GM21825 (cell line): Measurements from ENCODE around the gene GJA5.

Source experiments
- ATAC-seq: cut with Tn5 transposase; IDR thresholded peaks from one replicate; pipeline ENCODE4 v1.9.1; 2021; ENCODE audit warnings: mild to moderate bottlenecking, moderate library complexity; ENCODE audit not compliant: unreplicated experiment

GJA5 gene

DNA sequence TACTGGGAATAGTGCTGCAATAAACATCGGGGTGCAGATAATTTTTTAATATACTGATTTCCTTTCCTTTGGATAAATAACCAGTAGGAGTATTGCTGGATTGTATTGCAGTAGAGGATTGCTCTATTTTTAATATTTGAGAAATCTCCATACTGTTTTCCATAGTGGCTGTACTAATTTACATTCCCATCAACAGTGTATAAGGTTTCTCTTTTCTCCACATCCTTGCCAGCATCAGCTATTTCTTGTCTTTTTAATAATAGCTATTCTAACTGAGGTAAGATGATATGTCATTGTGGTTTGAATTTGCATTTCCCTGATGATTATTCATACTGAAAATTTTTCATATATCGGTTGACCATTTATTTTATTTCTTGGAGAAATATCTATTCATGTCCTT is 31.1 kb downstream of the GJA5 start:
- no peak for ATAC-seq

DNA sequence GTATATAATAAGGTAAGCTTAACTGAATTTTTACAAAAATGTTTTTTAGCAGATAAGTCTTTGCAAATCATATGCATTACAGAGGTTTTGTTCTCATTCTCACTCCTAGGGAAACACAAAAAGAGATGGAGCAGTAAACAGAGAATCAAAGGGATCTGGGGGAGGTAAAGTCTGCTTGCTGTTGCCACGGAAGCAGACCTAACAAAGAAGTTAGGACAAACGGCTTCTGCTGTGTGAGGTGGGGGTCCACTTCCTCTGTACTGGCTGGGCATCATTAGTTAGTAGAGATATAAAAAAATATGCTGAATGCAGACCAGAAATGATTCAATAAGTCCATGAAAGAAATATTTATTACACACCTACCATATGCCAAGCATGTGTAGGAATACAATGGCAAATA is 34.2 kb downstream of the GJA5 start:
- no peak for ATAC-seq

DNA sequence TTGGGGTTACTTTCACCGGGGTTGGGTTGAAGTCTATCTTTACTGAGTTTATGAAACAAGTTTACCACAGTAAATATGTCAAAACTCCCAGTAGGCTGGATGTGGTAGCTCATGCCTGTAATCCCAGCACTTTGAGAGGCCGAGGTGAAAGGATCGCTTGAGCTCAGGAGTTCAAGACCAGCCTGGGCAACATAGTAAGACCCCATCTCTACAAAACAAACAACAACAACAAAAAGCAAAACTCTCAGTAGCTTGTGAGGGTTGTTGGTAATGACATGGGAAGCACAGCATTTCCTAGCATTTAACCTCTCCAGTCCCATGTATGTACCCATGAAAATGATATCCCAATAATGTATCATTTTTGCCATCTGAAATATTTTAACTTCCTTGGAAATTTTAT is 34.7 kb downstream of the GJA5 start:
- ATAC-seq = no peak

DNA sequence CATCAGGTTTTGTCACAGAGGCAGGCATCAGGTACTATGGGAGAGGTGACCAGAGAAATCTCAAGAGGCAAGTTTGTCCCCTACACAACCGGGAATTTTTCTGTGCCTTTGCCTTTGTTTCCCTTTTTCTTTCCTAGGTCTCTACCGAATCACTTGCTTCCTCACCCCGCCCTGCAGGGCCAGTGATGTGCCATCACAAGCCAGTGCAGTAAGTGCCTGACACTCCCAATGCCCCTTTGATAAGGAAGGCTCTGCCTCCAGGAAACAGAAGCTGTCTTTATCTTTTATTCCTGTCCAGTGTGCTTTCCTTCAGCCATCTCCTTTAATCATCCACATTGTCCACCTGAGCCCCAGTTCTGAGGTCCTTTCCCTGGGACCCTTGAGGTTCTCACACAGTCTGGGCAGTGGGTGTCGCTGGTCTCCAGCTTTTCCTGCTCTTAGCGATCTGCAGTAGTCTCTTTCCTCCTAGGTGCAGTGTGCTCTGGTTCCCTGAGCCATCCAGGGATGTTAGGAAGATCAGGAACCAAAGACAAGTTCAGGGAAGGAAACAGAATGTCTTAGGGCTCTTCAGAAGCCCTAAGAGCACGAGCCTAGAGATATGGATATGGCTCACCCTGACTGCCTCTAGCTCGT is 36.6 kb downstream of the GJA5 start:
- no peak for ATAC-seq

DNA sequence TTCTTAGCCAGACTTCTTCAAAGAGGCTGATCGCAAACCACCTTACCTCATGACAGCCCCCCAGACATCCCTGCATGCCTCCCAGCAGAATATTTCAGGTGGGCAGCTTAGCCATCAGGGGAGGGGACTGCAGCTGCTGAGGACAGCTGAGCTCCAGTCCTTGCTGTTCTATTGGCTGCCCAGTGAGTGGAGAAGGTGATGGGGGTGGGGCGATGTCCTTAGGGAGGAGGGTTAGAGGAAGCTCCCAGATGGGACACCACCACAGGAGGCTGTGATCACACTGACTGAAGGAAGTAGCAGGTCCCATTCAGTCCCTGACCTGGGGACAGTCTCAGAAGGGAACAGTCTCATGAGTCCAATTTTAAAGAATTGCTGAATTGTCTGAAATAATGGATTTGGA is 38.3 kb downstream of the GJA5 start:
- ATAC-seq = no peak

DNA sequence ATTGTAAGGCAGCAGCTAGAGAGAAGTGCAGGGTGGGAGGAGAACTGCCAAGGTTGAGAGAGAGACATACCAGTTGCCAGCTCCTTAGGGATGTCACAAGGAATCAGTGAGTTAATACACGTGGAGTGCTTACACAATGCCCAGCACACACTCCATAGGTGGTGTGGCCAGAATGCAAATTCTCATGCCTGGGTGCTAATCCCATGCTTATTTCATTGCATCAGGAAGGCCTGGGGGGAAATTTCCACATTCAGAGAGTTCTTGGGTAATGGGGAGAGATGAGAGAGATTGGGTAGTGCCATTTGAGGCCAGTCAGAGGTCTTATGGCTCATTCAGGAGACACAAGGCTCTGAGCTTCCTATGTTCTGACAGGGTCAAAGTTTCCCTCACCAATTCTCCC is 38.7 kb downstream of the GJA5 start:
- ATAC-seq = no peak

DNA sequence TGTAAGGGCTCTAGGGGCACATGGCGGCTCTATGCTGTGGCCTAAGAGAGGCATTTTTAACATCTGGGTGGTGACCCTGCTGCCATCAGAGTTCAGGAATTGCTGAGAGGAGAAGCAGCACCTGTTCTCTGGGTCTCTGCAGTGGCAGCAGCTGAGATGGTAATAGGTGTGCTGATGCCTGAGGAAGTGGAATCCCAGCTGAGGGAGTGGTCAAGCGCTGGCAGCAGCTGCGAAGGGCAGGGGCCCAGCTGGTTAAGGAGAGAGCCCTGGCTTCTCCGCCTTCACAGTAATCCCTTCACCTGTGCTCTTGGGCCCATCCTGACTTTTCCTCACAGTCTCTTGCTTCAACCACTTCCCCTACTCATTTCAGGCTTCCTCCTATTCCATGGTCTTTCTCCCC is 39.8 kb downstream of the GJA5 start:
- ATAC-seq = no peak

DNA sequence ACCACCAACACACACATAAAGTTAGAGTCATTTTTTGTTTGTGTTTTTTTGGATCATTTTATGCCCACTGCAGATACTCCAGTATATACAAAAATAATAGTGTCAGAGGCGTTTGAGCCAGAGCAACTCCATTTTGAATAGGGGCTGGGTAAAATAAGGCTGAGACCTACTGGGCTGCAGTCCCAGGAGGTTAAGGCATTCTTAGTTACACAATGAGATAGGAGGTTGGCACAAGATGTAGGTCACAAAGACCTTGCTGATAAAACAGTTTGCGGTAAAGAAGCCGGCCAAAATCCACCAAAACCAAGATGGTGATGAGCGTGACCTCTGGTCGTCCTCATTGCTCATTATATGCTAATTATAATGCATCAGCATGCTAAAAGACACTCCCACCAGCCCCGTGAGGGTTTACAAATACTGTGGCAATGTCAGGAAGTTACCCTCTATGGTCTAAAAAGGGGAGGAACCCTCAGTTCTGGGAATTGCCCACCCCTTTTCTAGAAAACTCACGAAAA is 40.6 kb downstream of the GJA5 start:
- ATAC-seq = no peak

DNA sequence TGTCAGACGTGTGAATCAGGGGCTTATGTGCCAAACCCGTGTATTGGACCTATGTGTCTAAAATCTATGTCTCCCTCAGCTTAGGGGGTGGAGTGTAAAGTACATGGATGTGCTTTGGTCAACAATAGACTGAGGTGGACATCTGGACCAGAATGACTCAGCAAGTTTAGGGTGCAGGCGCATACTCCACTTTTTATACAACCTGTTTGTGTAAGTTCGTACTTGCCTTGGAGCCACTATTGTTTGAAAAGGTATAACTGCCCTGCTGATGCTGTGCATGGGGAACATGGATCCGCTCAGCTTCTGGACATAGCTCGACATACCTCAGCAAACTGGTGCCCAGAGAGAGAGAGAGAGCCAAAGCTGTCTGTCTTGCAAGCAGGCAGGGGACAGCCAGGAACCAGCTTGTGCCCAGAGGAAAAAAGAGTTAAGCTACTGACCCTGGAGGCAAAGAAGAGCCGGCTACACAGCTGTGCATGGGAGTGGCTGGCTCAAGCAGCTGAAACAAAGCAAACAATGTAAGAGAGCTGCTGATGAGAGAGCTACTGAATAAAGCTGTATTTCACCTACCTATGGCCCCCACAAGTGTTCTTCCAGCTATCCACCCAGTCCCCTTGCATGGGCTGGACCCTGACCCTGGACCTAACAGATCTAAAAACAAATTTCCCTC is 41.2 kb downstream of the GJA5 start:
- ATAC-seq = no peak

DNA sequence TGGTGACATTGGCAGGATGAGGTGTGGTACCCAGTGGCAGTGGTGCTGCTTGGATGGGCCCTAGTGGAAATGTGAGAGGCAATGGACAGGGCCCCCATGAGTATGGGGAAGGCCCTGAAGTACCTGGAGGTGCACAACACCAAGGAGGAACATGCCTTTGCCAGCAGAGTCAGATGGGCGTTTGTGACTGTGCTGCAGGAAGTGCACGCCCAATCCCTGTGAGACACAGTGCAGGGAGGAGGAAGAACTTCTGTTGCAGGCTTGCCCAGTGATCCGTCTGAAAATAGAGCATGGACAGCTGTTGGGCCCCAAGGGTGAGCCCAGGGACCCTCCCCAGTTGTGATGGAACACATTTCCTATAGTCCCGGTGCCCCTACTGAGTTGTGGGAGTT is 42.7 kb downstream of the GJA5 start:
- ATAC-seq = no peak

DNA sequence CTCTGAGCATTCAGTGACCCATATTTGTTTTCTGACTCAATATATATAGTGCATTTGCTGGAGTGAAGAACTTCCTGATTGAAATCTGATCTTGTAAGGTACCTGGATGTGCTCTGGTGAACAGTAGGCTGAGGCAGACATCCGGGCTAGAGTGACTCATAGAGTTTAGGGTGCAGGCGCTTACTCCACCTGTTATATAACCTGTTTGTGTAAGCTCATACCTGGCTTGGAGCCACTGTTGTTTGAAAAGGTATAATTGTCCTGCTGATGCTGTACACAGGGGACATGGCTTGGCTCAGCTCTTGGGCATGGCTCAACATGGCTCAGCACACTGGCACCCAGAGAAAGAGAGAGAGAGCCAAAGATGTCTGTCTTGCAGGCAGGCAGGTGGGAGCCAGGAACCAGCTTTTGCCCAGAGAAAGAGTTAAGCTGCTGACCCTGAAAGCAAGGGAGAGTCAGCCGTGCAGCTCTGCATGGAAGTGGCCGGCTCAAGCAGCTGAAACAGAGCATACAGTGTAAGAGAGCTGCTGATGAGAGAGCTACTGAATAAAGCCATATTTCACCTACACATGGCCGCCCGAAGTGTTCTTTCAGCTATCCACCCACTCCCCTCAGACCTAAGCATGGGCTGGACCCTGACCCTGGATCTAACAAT is 43.2 kb downstream of the GJA5 start:
- ATAC-seq = no peak

DNA sequence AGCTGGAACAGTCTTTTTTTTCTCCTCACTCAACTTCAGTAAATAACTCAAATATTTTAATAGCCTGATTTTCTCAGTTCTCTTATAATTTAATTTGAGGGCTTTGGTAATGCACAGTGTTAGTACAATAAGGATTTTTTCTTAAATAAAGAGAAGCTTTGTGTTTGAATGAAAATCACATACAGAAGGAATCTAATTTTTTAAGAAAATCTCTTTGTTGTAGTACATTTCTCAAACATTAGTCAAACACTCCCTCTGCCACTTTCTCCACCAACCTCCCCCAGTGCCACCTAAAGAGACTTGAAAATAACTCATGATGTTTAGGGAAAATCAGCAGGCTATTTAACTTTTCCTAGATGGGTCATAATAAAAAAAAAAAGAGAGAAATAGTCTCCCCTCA is 47.8 kb downstream of the GJA5 start:
- ATAC-seq = no peak
